WERI-Rb-1 (cell line): ENCODE results near the gene KNDC1.

Experiments
- DNase-seq: peaks from one replicate; pipeline ENCODE4 v3.0.0-alpha.2; 2020
- H3K27ac ChIP-seq: fragments of 250-450 bp; sonication (Bioruptor Pico); 2 replicates; pipeline ENCODE4 v1.5.1; 2020; ENCODE audit warnings: mild to moderate bottlenecking, moderate library complexity
- H3K27me3 ChIP-seq: fragments of 250-450 bp; sonication (Bioruptor Pico); 2 replicates; pipeline ENCODE4 v1.5.1; 2021; ENCODE audit warnings: mild to moderate bottlenecking, low read depth, moderate library complexity; ENCODE audit not compliant: insufficient read depth, severe bottlenecking
- H3K36me3 ChIP-seq: fragments of 250-450 bp; sonication (Bioruptor Pico); 2 replicates; pipeline ENCODE4 v1.5.1; 2020; ENCODE audit warnings: mild to moderate bottlenecking, moderate library complexity
- H3K4me3 ChIP-seq: 2 replicates; pipeline ENCODE4 v1.5.1; 2011; ENCODE audit warnings: low read depth, mild to moderate bottlenecking, control low read depth, low read length
- H3K9me3 ChIP-seq: fragments of 250-450 bp; sonication (Bioruptor Pico); 2 replicates; pipeline ENCODE4 v1.5.1; 2021; ENCODE audit warnings: mild to moderate bottlenecking, moderate library complexity; ENCODE audit not compliant: severe bottlenecking
- CTCF ChIP-seq: IDR thresholded peaks from 2 replicates; pipeline ENCODE4 v1.5.1; 2011; ENCODE audit warnings: low read depth, mild to moderate bottlenecking, control low read depth, inconsistent platforms, low read length

KNDC1 gene

GRCh38 chr10:133196221-133196915 lies 36.3 kb downstream of the KNDC1 start:
- H3K4me3 ChIP-seq: no peak overlapping the region
- no peaks in the 10 kb centered on the region for H3K36me3 ChIP-seq
- no peak for TF ChIP-seq CTCF
- H3K27me3 ChIP-seq: no peaks in the 10 kb centered on the region
- no peak overlapping the region for H3K27ac ChIP-seq
- DNase-seq: no peak
- peaks cover 9% of the 10 kb centered on the region for H3K9me3 ChIP-seq

- Histone ChIP-seq H3K27ac (no peak overlapping the region), H3K36me3 (no peaks in the 10 kb centered on the region), H3K9me3 (peaks cover 4% of the 10 kb centered on the region), H3K27me3 (no peaks in the 10 kb centered on the region), H3K4me3 (no peak overlapping the region)
- peak; percentile 29; the same call in 1 of the 2 replicates for TF ChIP-seq CTCF
- DNase-seq: no peak
Observed at GRCh38 chr10:133196936-133197758, 37.1 kb downstream of the KNDC1 start.

- DNase-seq: no peak
- Histone ChIP-seq H3K4me3 (no peak overlapping the region), H3K36me3 (no peaks in the 10 kb centered on the region), H3K27me3 (no peaks in the 10 kb centered on the region), H3K27ac (no peak overlapping the region), H3K9me3 (no peaks in the 10 kb centered on the region)
- no peak for TF ChIP-seq CTCF
Observed at GRCh38 chr10:133197786-133198185, 37.8 kb downstream of the KNDC1 start.

GRCh38 chr10:133198206-133198605 lies 38.2 kb downstream of the KNDC1 start:
- Histone ChIP-seq H3K4me3 (no peak overlapping the region), H3K27me3 (no peaks in the 10 kb centered on the region), H3K9me3 (no peaks in the 10 kb centered on the region), H3K27ac (no peak overlapping the region), H3K36me3 (no peaks in the 10 kb centered on the region)
- no peak for DNase-seq
- no peak for TF ChIP-seq CTCF

GRCh38 chr10:133198621-133199487 lies 38.8 kb downstream of the KNDC1 start:
- no peaks in the 10 kb centered on the region for H3K9me3 ChIP-seq
- no peak for DNase-seq
- no peak overlapping the region for H3K4me3 ChIP-seq
- H3K36me3 ChIP-seq: no peaks in the 10 kb centered on the region
- no peak overlapping the region for H3K27ac ChIP-seq
- TF ChIP-seq CTCF: no peak
- H3K27me3 ChIP-seq: no peaks in the 10 kb centered on the region
